ENCODE results near the gene CXCL17.

- no peak for TF ChIP-seq CTCF (IDR thresholded peaks at IDR 0.05)
- TF ChIP-seq POLR2A (IDR thresholded peaks at IDR 0.05), result no peak
Observed at GRCh38 chr19:42468273-42468796, 25.6 kb upstream of the CXCL17 start.
